ENCODE data around the gene C10orf71.

The C10orf71 gene

DNA sequence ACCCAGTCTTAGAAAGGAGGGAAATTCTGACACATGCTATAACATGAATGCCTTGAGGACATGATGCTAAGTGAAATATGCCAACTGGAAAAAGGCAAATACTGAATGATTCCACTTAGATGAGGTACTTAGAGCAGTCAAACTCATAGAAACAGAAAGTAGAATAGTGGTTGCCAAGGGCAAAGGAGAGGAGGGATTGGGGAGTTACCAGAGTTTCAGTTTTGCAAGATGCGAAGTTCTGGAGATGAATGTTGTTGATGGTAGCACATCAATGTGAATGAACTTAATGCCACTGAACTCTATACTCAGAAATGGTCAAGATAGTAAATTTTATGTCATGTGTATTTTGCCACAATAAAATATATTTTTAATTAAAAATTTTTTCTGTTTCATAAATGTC is 58.0 kb downstream of the C10orf71 start:
- H3K4me3 ChIP-seq (ENCODE audit: control insufficient read depth, low read depth, low read length), result no peak overlapping the region
- TF ChIP-seq, protein P1, sequence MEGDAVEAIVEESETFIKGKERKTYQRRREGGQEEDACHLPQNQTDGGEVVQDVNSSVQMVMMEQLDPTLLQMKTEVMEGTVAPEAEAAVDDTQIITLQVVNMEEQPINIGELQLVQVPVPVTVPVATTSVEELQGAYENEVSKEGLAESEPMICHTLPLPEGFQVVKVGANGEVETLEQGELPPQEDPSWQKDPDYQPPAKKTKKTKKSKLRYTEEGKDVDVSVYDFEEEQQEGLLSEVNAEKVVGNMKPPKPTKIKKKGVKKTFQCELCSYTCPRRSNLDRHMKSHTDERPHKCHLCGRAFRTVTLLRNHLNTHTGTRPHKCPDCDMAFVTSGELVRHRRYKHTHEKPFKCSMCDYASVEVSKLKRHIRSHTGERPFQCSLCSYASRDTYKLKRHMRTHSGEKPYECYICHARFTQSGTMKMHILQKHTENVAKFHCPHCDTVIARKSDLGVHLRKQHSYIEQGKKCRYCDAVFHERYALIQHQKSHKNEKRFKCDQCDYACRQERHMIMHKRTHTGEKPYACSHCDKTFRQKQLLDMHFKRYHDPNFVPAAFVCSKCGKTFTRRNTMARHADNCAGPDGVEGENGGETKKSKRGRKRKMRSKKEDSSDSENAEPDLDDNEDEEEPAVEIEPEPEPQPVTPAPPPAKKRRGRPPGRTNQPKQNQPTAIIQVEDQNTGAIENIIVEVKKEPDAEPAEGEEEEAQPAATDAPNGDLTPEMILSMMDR (IDR thresholded peaks at IDR 0.05; ENCODE audit: control insufficient read depth, insufficient read depth, low read depth, low read length, missing control alignments), result no peak
- no peak for DNase-seq (ENCODE audit: low read depth)

DNA sequence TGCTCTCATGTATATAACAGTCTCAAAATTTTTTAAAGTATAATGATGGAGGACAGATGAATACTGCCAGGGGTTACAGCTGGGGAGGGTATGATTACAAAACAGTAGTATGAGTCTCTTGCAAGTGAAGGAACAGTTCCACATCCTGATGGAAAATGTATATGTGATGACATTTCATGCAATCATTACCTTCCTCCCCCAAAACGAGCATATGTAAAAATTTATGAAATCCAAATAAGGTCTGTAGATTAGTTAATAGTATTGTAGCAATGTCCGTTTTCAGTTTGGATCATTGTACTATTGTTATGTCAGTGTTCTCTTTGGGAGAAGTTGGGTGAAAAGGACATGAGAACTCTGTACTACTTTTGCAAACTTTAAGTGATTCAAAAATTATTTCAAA is 58.9 kb downstream of the C10orf71 start:
- no peak for DNase-seq (ENCODE audit: low read depth)
- TF ChIP-seq, protein P1 (IDR thresholded peaks at IDR 0.05; ENCODE audit: control insufficient read depth, insufficient read depth, low read depth, low read length, missing control alignments), result no peak
- no peak overlapping the region for H3K4me3 ChIP-seq (ENCODE audit: control insufficient read depth, low read depth, low read length)

DNA sequence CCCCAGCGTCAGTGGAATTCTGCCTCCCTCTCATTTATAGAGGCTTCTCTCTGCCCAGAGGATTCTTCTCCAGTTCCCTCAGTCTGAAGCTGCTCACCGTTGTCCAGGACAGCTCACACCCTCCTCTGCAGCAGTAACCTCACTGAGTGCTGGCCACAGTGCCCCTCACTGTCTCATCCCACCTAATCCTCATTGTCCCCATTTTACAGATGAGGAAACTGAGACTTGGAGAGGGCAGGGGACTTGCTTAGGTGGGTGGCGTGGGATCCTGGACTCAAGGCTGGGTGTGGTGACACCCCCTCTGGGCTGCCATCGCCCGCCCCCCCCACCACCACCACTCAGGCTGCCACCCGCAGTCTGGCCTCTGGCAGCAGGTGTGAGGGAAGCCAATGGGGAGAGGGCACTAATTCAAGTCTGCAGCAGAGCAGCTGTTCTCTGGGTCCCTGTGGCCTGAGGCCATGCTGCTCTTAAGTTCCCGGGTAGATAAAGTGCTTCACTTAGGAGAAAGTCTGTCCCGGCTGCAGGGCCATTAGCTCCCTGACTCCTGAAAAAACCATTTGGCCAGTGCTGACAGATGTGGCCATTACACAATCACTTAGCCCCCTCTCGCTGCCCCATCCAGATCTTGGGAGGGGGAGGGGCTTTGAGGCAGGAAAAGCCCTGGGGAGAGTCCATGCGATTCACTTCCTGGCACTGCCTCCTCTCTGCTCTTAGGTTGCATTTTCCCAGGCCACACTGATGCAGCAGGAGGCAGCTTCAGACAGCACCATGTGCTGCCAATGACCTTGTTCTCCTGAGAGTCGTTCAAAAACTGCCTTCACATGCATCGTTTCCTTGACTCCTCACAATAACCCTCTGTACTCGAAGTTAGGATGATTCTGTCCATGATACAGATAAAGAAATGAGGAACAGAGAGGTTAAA is 60.6 kb downstream of the C10orf71 start:
- no peak for DNase-seq (ENCODE audit: low read depth)

DNA sequence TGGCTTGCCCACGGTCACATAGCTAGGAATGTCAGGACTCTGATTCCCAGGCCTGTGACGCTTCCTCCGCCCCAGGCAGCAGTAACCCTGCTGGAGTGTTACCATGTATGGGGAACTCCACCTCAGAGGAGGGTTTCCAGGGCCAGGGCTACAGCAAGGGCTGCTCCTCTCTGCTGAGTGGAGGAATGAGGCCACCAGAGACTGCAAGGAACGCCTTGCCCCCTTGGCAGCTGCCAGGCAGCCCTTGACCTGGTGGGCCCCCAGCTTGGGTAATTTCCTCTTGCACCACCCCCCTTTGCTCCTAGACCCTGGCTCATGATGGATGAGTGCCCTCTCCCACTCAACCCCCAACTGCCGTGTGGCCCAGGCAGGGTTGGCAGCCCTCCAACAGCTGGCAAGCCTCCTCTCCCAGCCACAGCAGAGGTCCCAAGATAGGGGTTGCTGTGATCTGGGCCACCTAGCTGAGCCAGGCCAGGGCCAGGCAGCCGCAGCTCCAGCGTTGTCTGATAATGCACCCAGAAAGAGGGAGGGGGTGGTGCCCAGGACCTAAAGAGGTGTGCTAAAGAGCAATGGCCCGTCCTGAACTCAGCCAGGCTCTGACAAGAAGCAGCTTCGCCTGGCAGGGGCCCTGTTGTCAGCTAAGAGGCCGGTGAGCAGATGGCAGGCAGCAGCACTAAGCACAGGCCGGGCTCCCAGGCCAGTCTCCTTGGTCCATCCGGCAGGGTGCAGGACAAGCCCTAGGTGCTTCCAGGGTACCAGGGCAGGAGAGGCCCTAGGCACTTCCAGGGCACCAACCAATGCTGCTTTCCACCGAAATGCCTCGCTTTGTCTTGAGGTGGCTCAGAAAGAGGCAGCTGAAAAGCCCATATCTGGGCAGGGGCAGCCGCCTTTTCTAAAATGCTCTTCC is 61.6 kb downstream of the C10orf71 start:
- no peak for DNase-seq (ENCODE audit: low read depth)
- TF ChIP-seq, protein P1 (IDR thresholded peaks at IDR 0.05; ENCODE audit: control insufficient read depth, insufficient read depth, low read depth, low read length, missing control alignments), result no peak
- no peak overlapping the region for H3K4me3 ChIP-seq (ENCODE audit: control insufficient read depth, low read depth, low read length)

More for the DNA sequence above, 60.6 kb downstream of the C10orf71 start:
- TF ChIP-seq, protein P1 (IDR thresholded peaks at IDR 0.05; ENCODE audit: control insufficient read depth, insufficient read depth, low read depth, low read length, missing control alignments), result no peak
- no peak overlapping the region for H3K4me3 ChIP-seq (ENCODE audit: control insufficient read depth, low read depth, low read length)

DNA sequence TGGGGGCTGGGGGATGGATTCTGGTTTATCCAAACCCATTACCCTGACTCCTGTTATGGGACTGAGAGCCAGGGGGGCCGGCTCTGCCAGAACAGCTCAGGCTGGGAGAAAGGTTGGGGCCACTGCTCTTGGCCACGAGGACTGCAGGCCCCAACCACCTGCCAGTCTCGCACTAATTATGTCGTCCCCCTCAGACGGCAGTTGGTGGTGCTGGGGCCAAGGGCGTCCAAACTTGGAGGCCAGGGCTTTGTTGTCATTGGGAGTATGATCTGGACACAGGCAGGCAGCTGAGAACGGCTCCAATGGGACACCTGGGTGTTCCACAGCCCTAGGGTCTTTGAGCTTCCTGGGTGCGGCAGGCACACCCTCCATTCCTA is 62.2 kb downstream of the C10orf71 start:
- TF ChIP-seq, protein P1 (IDR thresholded peaks at IDR 0.05; ENCODE audit: control insufficient read depth, insufficient read depth, low read depth, low read length, missing control alignments), result no peak
- no peak overlapping the region for H3K4me3 ChIP-seq (ENCODE audit: control insufficient read depth, low read depth, low read length)
- no peak for DNase-seq (ENCODE audit: low read depth)

DNA sequence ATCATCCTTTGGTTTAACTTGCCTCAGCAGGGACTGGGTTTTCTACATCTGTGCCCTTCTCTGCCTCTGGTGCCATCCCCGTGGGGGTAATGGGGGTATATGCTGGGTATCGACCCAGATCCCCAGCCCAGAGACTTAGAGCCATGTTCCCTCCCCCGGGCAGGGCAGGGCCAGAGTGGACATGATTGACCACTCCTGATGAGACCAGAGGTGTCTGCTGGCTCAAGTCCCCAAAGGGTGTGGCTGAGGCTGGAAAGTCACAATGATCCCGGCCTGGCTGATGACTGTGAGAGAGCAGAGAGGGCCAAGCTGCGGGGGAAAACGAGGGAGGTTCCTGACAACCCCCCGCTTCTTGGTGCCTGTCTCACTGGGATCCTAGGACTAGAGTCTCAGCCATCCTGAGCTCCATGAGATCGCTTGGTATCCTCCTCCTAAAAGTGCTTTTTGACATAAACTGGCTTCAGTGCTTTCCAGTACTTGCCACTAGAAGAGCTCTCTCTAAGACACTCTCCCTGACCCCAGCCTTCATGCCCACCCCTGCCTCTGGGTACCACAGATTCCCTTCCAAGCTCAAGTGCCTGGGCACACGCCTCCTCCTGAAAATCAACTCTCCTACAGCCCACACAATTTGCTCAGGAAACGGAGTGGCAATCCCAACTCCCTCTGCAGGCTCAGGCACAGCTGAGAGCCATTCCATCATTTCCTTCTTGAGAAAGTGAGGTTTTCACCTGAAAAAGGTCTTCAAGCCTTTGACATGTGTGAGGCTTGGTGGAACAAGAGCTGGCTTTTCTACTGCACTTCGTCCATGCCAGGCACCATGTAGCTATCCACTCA is 63.0 kb downstream of the C10orf71 start:
- no peak overlapping the region for H3K4me3 ChIP-seq (ENCODE audit: control insufficient read depth, low read depth, low read length)
- no peak for DNase-seq (ENCODE audit: low read depth)
- TF ChIP-seq, protein P1 (IDR thresholded peaks at IDR 0.05; ENCODE audit: control insufficient read depth, insufficient read depth, low read depth, low read length, missing control alignments), result no peak

Measured in AG09309 (cell line).